Memory B cell (primary cell): ENCODE results near the gene DOCK8.

Source experiments
- ATAC-seq: fragments of 150-1000 bp; cut with Tn5 transposase; 2 replicates; pipeline ENCODE4 v1.10.0; 2021; ENCODE audit warnings: low read depth, mild to moderate bottlenecking, moderate library complexity
- DNase-seq, 2 donors: peaks; one replicate each; pipeline ENCODE4 v3.0.0; 2022; ENCODE audit warnings: low spot score in 2 of 2
- H3K27ac Mint-ChIP-seq: one replicate; pipeline ENCODE4 v1.8.0; 2022; ENCODE audit warnings: mild to moderate bottlenecking, moderate library complexity, mixed read lengths
- H3K27me3 Mint-ChIP-seq: one replicate; pipeline ENCODE4 v1.8.0; 2022; ENCODE audit warnings: mixed read lengths
- H3K36me3 Mint-ChIP-seq: one replicate; pipeline ENCODE4 v1.8.0; 2022; ENCODE audit warnings: mild to moderate bottlenecking, mixed read lengths
- H3K4me1 Mint-ChIP-seq: one replicate; pipeline ENCODE4 v1.8.0; 2022; ENCODE audit warnings: mixed read lengths
- H3K4me3 Mint-ChIP-seq: one replicate; pipeline ENCODE4 v1.8.0; 2022; ENCODE audit warnings: mild to moderate bottlenecking, moderate library complexity, mixed read lengths
- H3K9me3 Mint-ChIP-seq: one replicate; pipeline ENCODE4 v1.8.0; 2022; ENCODE audit warnings: mixed read lengths

Gene DOCK8

GRCh38 chr9:269081-269711 lies 54.5 kb downstream of the DOCK8 start:
- Mint-ChIP-seq H3K4me1 (peaks cover 26% of the 10 kb centered on the region), H3K27me3 (no peaks in the 10 kb centered on the region), H3K27ac (peak overlapping the region; percentile 29), H3K4me3 (no peak overlapping the region), H3K36me3 (peaks cover 2% of the 10 kb centered on the region), H3K9me3 (peaks cover 2% of the 10 kb centered on the region)
- DNase-seq = no peak
- no peak for ATAC-seq

GRCh38 chr9:270657-271237 lies 56.1 kb downstream of the DOCK8 start:
- Mint-ChIP-seq H3K36me3 (peaks cover 10% of the 10 kb centered on the region), H3K27me3 (no peaks in the 10 kb centered on the region), H3K4me3 (no peak overlapping the region), H3K4me1 (peaks cover 32% of the 10 kb centered on the region), H3K9me3 (peaks cover 2% of the 10 kb centered on the region), H3K27ac (no peak overlapping the region)
- ATAC-seq (no peak), DNase-seq (no peak)

DNA sequence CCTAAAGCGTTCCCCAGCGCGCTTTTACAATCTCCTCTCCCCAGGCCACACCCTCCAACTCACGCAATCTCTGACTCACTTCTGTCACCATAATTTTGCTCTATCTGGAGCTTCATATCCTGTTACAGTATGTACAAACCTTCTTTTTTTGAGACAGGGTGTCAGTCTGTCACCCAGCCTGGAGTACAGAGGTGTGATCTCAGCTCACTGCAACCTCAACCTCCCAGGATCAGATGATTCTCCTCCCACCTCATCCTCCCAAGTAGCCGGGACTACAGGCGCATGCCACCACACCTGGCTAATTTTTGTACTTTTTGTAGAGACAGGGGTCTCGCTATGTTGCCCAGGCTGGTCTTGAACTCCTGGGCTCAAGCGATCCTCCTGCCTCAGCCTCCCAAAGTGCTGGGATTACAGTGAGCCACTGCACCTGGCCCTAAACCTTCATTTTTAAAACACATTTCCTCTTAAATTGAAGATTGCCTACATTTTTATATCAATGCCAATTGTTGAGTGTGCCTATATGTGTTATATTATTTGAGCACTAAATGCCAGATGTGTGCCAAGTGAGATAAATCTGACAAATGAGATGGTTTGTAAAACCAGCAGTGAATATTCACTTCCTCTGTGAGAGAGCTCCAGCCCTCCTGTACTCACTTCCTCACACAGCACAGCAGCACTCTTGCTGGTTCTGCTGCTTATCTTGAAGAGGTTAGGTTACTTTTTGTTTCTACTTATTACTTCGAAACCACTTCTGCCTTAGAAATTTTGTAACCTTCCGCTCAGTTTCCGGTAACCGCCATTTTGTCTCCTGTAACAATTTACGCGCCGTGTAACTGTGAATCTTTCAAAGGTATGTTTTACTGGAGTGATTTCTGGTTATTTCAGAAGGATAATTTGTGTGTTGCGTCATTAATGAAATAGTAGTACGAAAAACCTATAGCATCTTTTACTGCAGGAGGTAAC lies 57.9 kb downstream of the DOCK8 start:
- DNase-seq (peak; percentile 39 to 76), ATAC-seq (peak; percentile 94)
- no peaks in the 10 kb centered on the region for H3K27me3 Mint-ChIP-seq
- H3K4me1 Mint-ChIP-seq = peaks cover 32% of the 10 kb centered on the region
- H3K9me3 Mint-ChIP-seq = peaks cover 2% of the 10 kb centered on the region
- H3K27ac Mint-ChIP-seq = no peak overlapping the region
- peaks cover 10% of the 10 kb centered on the region for H3K36me3 Mint-ChIP-seq
- H3K4me3 Mint-ChIP-seq = peak overlapping the region; percentile 84

- Mint-ChIP-seq H3K27me3 (no peaks in the 10 kb centered on the region), H3K27ac (no peak overlapping the region), H3K9me3 (no peaks in the 10 kb centered on the region), H3K4me1 (peaks cover 22% of the 10 kb centered on the region), H3K4me3 (peak overlapping the region; percentile 87), H3K36me3 (peaks cover 9% of the 10 kb centered on the region)
- DNase-seq (no peak), ATAC-seq (no peak)
These were observed 59.7 kb downstream of the DOCK8 start for GRCh38 chr9:274406-274805.

DNA sequence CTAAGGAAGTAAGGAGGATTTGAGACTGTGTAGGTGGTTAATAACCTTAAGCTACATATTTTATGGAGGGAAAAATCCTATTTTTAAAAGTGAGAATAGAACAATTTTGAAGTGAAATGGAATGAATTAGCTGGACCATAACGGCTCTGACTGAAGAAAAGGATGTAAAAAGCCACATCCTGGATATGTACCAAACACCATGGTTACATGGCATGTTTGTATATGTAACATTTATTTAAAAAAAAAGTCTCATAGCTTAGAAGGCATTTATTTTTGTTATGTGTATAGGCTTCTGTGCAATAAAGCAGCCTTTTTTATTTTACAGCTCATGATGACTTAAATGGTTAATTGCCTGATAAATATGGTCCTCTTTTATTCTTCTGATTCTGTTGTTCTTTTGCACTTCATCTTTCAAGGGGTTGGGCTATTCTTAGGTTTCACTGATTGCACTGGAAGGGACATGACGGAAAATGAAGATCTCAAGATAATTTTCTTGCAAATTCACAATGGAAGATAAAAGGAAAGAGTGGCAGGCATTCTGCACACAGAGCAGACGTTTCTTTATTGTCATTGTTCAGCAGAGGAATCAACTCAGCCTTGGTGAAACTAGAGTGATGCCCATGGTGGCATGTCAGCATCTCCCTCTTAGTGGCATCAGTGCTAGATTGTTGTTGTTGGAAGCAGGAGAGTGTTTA lies 63.1 kb downstream of the DOCK8 start:
- no peaks in the 10 kb centered on the region for H3K9me3 Mint-ChIP-seq
- peaks cover 13% of the 10 kb centered on the region for H3K36me3 Mint-ChIP-seq
- H3K27me3 Mint-ChIP-seq = no peaks in the 10 kb centered on the region
- H3K4me1 Mint-ChIP-seq = peaks cover 23% of the 10 kb centered on the region
- no peak overlapping the region for H3K27ac Mint-ChIP-seq
- H3K4me3 Mint-ChIP-seq = no peak overlapping the region
- DNase-seq (no peak), ATAC-seq (peak; percentile 59)

- DNase-seq = no peak
- H3K27ac Mint-ChIP-seq = no peak overlapping the region
- H3K4me3 Mint-ChIP-seq = no peak overlapping the region
- no peaks in the 10 kb centered on the region for H3K9me3 Mint-ChIP-seq
- H3K4me1 Mint-ChIP-seq = peaks cover 25% of the 10 kb centered on the region
- no peaks in the 10 kb centered on the region for H3K27me3 Mint-ChIP-seq
- H3K36me3 Mint-ChIP-seq = peaks cover 15% of the 10 kb centered on the region
- peak; percentile 20 for ATAC-seq
These were observed 64.0 kb downstream of the DOCK8 start for GRCh38 chr9:278651-279050.

DNA sequence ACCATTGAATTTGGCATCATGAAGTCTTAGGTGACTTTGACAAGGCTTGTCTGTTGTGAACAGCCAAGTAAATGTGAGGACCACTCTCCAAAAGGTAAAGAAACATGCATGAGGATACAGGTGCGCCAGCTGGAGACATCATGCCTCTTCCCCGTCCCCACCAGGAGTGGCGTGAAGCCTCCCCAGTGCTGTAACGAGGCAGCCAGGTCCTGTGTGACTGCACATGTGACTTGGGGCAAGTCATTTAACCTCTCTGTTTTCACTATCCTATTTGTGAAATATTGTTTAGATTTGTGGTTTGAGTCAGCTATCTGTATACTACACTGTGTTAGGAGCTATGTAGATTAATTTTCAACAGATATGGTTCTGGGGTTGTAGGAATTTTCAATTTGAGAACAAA lies 65.0 kb downstream of the DOCK8 start:
- H3K27me3 Mint-ChIP-seq = no peaks in the 10 kb centered on the region
- H3K9me3 Mint-ChIP-seq = no peaks in the 10 kb centered on the region
- H3K4me1 Mint-ChIP-seq = peaks cover 29% of the 10 kb centered on the region
- H3K27ac Mint-ChIP-seq = no peak overlapping the region
- DNase-seq = no peak
- H3K4me3 Mint-ChIP-seq = no peak overlapping the region
- ATAC-seq = no peak
- H3K36me3 Mint-ChIP-seq = peaks cover 19% of the 10 kb centered on the region

DNA sequence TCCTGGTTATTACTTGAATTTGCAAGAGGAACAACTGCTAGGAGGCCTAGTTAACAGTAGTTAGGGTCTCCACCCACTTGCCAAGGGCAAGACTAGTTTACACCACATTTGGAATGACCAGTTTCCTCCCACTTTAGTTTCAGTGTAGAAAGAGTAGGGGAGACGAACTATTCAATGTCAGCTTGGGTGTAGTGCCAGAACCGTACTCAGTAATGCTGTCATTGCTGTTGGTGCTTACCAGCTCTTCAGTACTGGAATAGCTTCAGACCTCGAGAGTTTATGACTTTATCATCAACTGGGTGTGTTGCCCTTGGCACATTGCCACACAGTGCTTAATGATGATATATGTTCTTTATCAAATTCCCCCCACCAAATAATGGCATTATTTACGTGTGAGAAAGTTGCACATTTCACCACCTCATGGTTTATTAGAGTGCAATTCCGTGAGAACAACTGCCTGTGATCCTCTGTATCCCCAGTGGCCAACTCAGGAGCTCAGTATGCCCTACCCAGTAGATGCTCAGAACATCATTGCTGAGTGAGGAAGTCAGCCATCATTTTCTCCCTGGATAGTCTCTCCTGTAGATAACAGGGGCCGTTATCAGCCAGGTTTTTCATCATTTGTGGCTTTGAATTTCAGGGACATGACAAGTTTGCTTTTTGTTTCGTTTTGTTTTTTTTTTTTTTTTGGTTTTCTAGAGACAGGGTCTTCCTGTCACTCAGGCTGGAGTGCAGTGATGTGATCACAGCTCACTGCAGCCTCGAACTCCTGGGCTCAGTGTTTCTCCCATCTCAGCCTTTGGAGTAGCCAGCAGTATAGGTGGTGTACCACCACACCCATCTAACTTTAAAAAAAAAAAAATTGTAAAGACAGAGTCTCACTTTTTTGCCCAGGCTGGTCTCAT lies 67.3 kb downstream of the DOCK8 start:
- Mint-ChIP-seq H3K27ac (peak overlapping the region; percentile 81), H3K4me3 (peak overlapping the region; percentile 42), H3K9me3 (no peaks in the 10 kb centered on the region), H3K27me3 (no peaks in the 10 kb centered on the region), H3K4me1 (peaks cover 30% of the 10 kb centered on the region), H3K36me3 (peaks cover 28% of the 10 kb centered on the region)
- ATAC-seq (peak; percentile 11), DNase-seq (no peak)

- peaks cover 36% of the 10 kb centered on the region for H3K4me1 Mint-ChIP-seq
- H3K27me3 Mint-ChIP-seq = no peaks in the 10 kb centered on the region
- H3K36me3 Mint-ChIP-seq = peaks cover 34% of the 10 kb centered on the region
- no peak for ATAC-seq
- H3K4me3 Mint-ChIP-seq = no peak overlapping the region
- H3K9me3 Mint-ChIP-seq = no peaks in the 10 kb centered on the region
- peak overlapping the region; percentile 86 for H3K27ac Mint-ChIP-seq
- no peak for DNase-seq
These were observed 71.5 kb downstream of the DOCK8 start for GRCh38 chr9:286071-286740.

GRCh38 chr9:289121-289520 lies 74.5 kb downstream of the DOCK8 start:
- peaks cover 25% of the 10 kb centered on the region for H3K4me1 Mint-ChIP-seq
- no peak overlapping the region for H3K4me3 Mint-ChIP-seq
- no peak for DNase-seq
- H3K36me3 Mint-ChIP-seq = peaks cover 38% of the 10 kb centered on the region
- peak overlapping the region; percentile 45 for H3K27ac Mint-ChIP-seq
- H3K9me3 Mint-ChIP-seq = no peaks in the 10 kb centered on the region
- ATAC-seq = no peak
- no peaks in the 10 kb centered on the region for H3K27me3 Mint-ChIP-seq

DNA sequence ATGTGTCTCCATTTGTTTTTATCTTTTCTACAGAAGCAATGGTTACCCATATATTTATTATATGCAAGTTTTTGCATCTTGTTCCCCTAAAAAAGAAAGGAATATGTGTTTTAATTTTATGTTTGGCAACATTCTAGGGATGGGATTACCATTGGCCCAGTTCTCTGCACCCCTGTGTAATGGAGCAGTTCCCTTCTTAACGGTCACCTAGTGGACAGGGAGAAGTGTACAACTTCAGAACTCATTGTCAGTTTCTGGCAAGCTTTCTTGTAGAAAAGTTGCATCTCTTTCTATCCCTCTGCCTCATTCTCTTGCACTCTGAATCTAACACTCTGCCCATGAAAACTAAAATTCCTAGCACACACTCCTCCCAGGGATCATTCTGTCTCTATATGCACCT lies 78.2 kb downstream of the DOCK8 start:
- Mint-ChIP-seq H3K27ac (peak overlapping the region; percentile 56), H3K27me3 (no peaks in the 10 kb centered on the region), H3K4me1 (peaks cover 33% of the 10 kb centered on the region), H3K4me3 (no peak overlapping the region), H3K9me3 (no peaks in the 10 kb centered on the region), H3K36me3 (peaks cover 33% of the 10 kb centered on the region)
- DNase-seq = no peak
- no peak for ATAC-seq

- Mint-ChIP-seq H3K4me3 (no peak overlapping the region), H3K4me1 (peaks cover 26% of the 10 kb centered on the region), H3K27me3 (no peaks in the 10 kb centered on the region), H3K9me3 (no peaks in the 10 kb centered on the region), H3K27ac (peak overlapping the region; percentile 58), H3K36me3 (peaks cover 32% of the 10 kb centered on the region)
- no peak for DNase-seq
- ATAC-seq = no peak
These were observed 80.9 kb downstream of the DOCK8 start for GRCh38 chr9:295576-295975.

DNA sequence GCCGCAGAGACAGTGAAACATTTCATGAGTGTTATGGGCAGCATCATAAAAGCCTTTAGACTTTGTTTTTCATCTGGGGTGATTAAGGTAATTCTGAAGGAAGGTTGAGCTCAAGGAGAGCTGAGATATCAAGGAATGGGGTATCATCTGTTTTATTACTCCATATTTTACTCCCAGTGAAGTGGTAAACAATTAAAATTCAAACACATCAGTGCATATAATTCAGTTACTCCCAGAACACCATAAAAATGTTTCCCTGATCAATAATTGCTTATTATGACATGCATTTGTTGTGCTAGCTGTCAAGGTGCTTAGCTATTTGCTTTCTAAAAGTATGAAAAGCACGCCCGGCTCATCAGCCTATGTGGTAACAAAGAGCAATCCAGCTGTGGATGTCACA lies 81.7 kb downstream of the DOCK8 start:
- no peak for DNase-seq
- H3K4me3 Mint-ChIP-seq = no peak overlapping the region

More for the DNA sequence above, 81.7 kb downstream of the DOCK8 start:
- ATAC-seq = no peak
- no peaks in the 10 kb centered on the region for H3K27me3 Mint-ChIP-seq
- H3K27ac Mint-ChIP-seq = peak overlapping the region; percentile 94
- H3K36me3 Mint-ChIP-seq = peaks cover 40% of the 10 kb centered on the region
- peaks cover 27% of the 10 kb centered on the region for H3K4me1 Mint-ChIP-seq
- H3K9me3 Mint-ChIP-seq = no peaks in the 10 kb centered on the region
